Cerebellar cortex (tissue), 1 donor: ENCODE data around the gene ECE2.
A peak's percentile ranks its signal among the peaks of the same experiment; 100 is the strongest.

Source experiments
- DNase-seq: peaks from one replicate; pipeline ENCODE4 v3.0.0-alpha.2; 2015; ENCODE audit warnings: low spot score

ECE2 gene

GRCh38 chr3:184314700-184315542 lies 39.1 kb downstream of the ECE2 start:
- DNase-seq = no peak

- no peak for DNase-seq
These were observed 39.7 kb downstream of the ECE2 start for GRCh38 chr3:184315543-184315867.

GRCh38 chr3:184315871-184316661 lies 40.2 kb downstream of the ECE2 start:
- no peak for DNase-seq

- no peak for DNase-seq
These were observed 41.0 kb downstream of the ECE2 start for GRCh38 chr3:184316792-184317191.

- DNase-seq = no peak
These were observed 41.4 kb downstream of the ECE2 start for GRCh38 chr3:184317201-184317600.

GRCh38 chr3:184320104-184320445 lies 44.3 kb downstream of the ECE2 start:
- peak; percentile 78 for DNase-seq

- DNase-seq = no peak
These were observed 45.8 kb downstream of the ECE2 start for GRCh38 chr3:184321666-184322065.

- DNase-seq = no peak
These were observed 47.1 kb downstream of the ECE2 start for GRCh38 chr3:184322731-184323487.

- DNase-seq = no peak
These were observed 47.9 kb downstream of the ECE2 start for GRCh38 chr3:184323696-184324095.

- DNase-seq = no peak
These were observed 49.4 kb downstream of the ECE2 start for GRCh38 chr3:184325269-184325668.

- no peak for DNase-seq
These were observed 50.0 kb downstream of the ECE2 start for GRCh38 chr3:184325715-184326369.

GRCh38 chr3:184327171-184327570 lies 51.3 kb downstream of the ECE2 start:
- DNase-seq = no peak

GRCh38 chr3:184328516-184328915 lies 52.7 kb downstream of the ECE2 start:
- DNase-seq = no peak

- DNase-seq = no peak
These were observed 56.7 kb downstream of the ECE2 start for GRCh38 chr3:184332370-184333090.

GRCh38 chr3:184333190-184333589 lies 57.4 kb downstream of the ECE2 start:
- no peak for DNase-seq

GRCh38 chr3:184333700-184334099 lies 57.9 kb downstream of the ECE2 start:
- no peak for DNase-seq

- DNase-seq = no peak
These were observed 58.8 kb downstream of the ECE2 start for GRCh38 chr3:184334470-184335158.

- peak; percentile 71 for DNase-seq
These were observed 59.5 kb downstream of the ECE2 start for GRCh38 chr3:184335291-184335660.

GRCh38 chr3:184335661-184336546 lies 60.1 kb downstream of the ECE2 start:
- DNase-seq = peak; percentile 83
